HCT116 (cell line): ENCODE data around the gene SLC6A8. TPM values are rescaled to one million over a fixed set of nuclear protein-coding genes. Genes with fewer than 3 reads are reported as not detected.

Experiments
- ATAC-seq: fragments of 200-7000 bp; cut with Tn5 transposase; 2 replicates; pipeline ENCODE4 v1.9.1; 2020; ENCODE audit warnings: mild to moderate bottlenecking, moderate library complexity
- BruUV-seq: library from RNA; stranded (reverse); fragments of 400-500 nt; replicated peaks from 2 replicates; lab custom pipeline; 2021; lab: Mats Ljungman, UMichigan
- CTCF ChIA-PET: fragments of 300-600 bp; sonication (Branson Sonifier 250); formaldehyde crosslinking; loops from one replicate; lab custom pipeline; 2021; ENCODE audit warnings: antibody characterized with exemption; lab: Charles Lee
- POLR2A ChIA-PET: fragments of 300-600, 350-600 bp; sonication (Branson Sonifier 250); formaldehyde crosslinking; loops from one replicate; lab custom pipeline; 2021; ENCODE audit warnings: antibody characterized with exemption; lab: Charles Lee
- RAD21 ChIA-PET, 2 experiments: fragments of 300-600 bp; sonication (Branson Sonifier 250); formaldehyde crosslinking; loops; one replicate each; lab custom pipeline; 2023; ENCODE audit warnings: low total read pairs in 2 of 2; ENCODE audit not compliant: uncharacterized antibody in 2 of 2, unreplicated experiment in 2 of 2, low non-redundant PET in 1 of 2; lab: Charles Lee
- DNase-seq: peaks from one replicate; pipeline ENCODE4 v3.0.0-alpha.2; 2010; ENCODE audit warnings: low read depth, low spot score
- H2AFZ ChIP-seq: fragments of 200-600 bp; shearing (Covaris generic), sonication (generic); 2 replicates; pipeline ENCODE4 v1.6.1; 2017; ENCODE audit warnings: low read depth, mixed run types, mixed read lengths, antibody characterized with exemption, low read length; ENCODE audit not compliant: poor library complexity, severe bottlenecking
- H3K27ac ChIP-seq: 2 replicates; pipeline ENCODE4 v1.5.1; 2012; ENCODE audit warnings: low read depth, low read length
- H3K27me3 ChIP-seq: fragments of 200-600 bp; sonication (generic); 2 replicates; pipeline ENCODE4 v1.6.1; 2016; ENCODE audit warnings: mixed run types, low read length, mixed read lengths; ENCODE audit not compliant: insufficient read depth
- H3K36me3 ChIP-seq, 2 experiments: fragments of 200-500 bp in 1 of 2; fragments of 200-600 bp in 1 of 2; sonication (Bioruptor generic) in 1 of 2; sonication (generic) in 1 of 2; 2 replicates each; pipeline versions ENCODE4 v1.5.1 to v1.6.1; 2014 to 2016; ENCODE audit warnings: low read length in 2 of 2, inconsistent platforms in 1 of 2, mixed read lengths in 1 of 2, mixed run types in 1 of 2; ENCODE audit not compliant: insufficient read depth in 2 of 2, control insufficient read depth in 1 of 2
- H3K4me1 ChIP-seq, 2 experiments: fragments of 200-600 bp in 1 of 2; sonication (generic) in 1 of 2; 2 replicates each; pipeline versions ENCODE4 v1.5.1 to v1.6.1; 2012 to 2017; ENCODE audit warnings: low read length in 2 of 2, inconsistent platforms in 1 of 2, mild to moderate bottlenecking in 1 of 2, mixed read lengths in 1 of 2, mixed run types in 1 of 2, moderate library complexity in 1 of 2; ENCODE audit not compliant: insufficient read depth in 2 of 2, control insufficient read depth in 1 of 2
- H3K4me2 ChIP-seq: fragments of 200-600 bp; sonication (generic); 2 replicates; pipeline ENCODE4 v1.6.1; 2017; ENCODE audit warnings: mixed run types, low read length, mixed read lengths
- H3K4me3 ChIP-seq, 2 experiments: fragments of 200-600 bp in 1 of 2; sonication (generic) in 1 of 2; replicated peaks in 1 of 2; 2 replicates each; pipeline ENCODE4 v1.5.1; 2011 to 2016; ENCODE audit warnings: low read length in 2 of 2, control low read depth in 1 of 2, low read depth in 1 of 2, mild to moderate bottlenecking in 1 of 2, mixed read lengths in 1 of 2, mixed run types in 1 of 2
- H3K79me2 ChIP-seq: fragments of 200-600 bp; sonication (generic); 2 replicates; pipeline ENCODE4 v1.6.1; 2017; ENCODE audit warnings: mild to moderate bottlenecking, mixed run types, low read length, moderate library complexity, mixed read lengths; ENCODE audit not compliant: insufficient read depth
- H3K9ac ChIP-seq: fragments of 200-600 bp; sonication (generic); 2 replicates; pipeline ENCODE4 v1.6.1; 2016; ENCODE audit warnings: low read length, mixed read lengths
- H3K9me2 ChIP-seq: fragments of 200-600 bp; sonication (generic), shearing (Covaris generic); 2 replicates; pipeline ENCODE4 v1.6.1; 2017; ENCODE audit warnings: mixed run types, mild to moderate bottlenecking, moderate library complexity; ENCODE audit not compliant: insufficient read depth
- H3K9me3 ChIP-seq, 2 experiments: fragments of 200-500 bp in 1 of 2; fragments of 200-600 bp in 1 of 2; sonication (Bioruptor generic) in 1 of 2; sonication (generic) in 1 of 2; 2 replicates each; pipeline ENCODE4 v1.6.1; 2014 to 2017; ENCODE audit warnings: low read length in 2 of 2, mixed read lengths in 2 of 2, inconsistent platforms in 1 of 2, low read depth in 1 of 2, mild to moderate bottlenecking in 1 of 2, mixed run types in 1 of 2, moderate library complexity in 1 of 2; ENCODE audit not compliant: control insufficient read depth in 1 of 2, insufficient read depth in 1 of 2
- H4K20me1 ChIP-seq: fragments of 200-600 bp; sonication (generic), shearing (Covaris generic); 2 replicates; pipeline ENCODE4 v1.6.1; 2017; ENCODE audit warnings: mixed run types, mild to moderate bottlenecking, moderate library complexity; ENCODE audit not compliant: insufficient read depth
- CEBPB ChIP-seq: IDR thresholded peaks from 2 replicates; pipeline ENCODE4 v1.6.1; 2012; ENCODE audit warnings: low read depth
- CTCF ChIP-seq, 3 experiments: fragments of 200-600 bp in 1 of 3; sonication (generic) in 1 of 3; IDR thresholded peaks in 2 of 3; conservative IDR thresholded peaks in 1 of 3; 2 replicates each; pipeline ENCODE4 v1.5.1; 2012 to 2017; ENCODE audit warnings: low read depth in 2 of 3, low read length in 2 of 3, antibody characterized with exemption in 1 of 3, borderline replicate concordance in 1 of 3, control low read depth in 1 of 3, mild to moderate bottlenecking in 1 of 3, mixed read lengths in 1 of 3, mixed run types in 1 of 3, moderate library complexity in 1 of 3; ENCODE audit not compliant: insufficient read depth in 1 of 3
- EGR1 ChIP-seq: IDR thresholded peaks from 2 replicates; pipeline ENCODE4 v1.6.1; 2012; ENCODE audit warnings: low read depth
- POLR2AphosphoS5 ChIP-seq: IDR thresholded peaks from 2 replicates; pipeline ENCODE4 v1.6.1; 2011; ENCODE audit warnings: mild to moderate bottlenecking, low read depth, low read length, moderate library complexity
- RAD21 ChIP-seq: IDR thresholded peaks from 2 replicates; pipeline ENCODE4 v1.6.1; 2012; ENCODE audit warnings: low read depth, mild to moderate bottlenecking
- REST ChIP-seq: IDR thresholded peaks from 2 replicates; pipeline ENCODE4 v1.6.1; 2012; ENCODE audit warnings: low read depth
- TCF7L2 ChIP-seq: IDR thresholded peaks from 2 replicates; pipeline ENCODE4 v1.7.0; 2011; ENCODE audit warnings: borderline replicate concordance, inconsistent platforms; ENCODE audit not compliant: insufficient read depth, insufficient read length; ENCODE audit errors: extremely low read depth
- YY1 ChIP-seq: IDR thresholded peaks from 2 replicates; pipeline ENCODE4 v1.6.1; 2011; ENCODE audit warnings: low read length, low read depth, moderate library complexity, mild to moderate bottlenecking; ENCODE audit not compliant: insufficient replicate concordance; ENCODE audit errors: extremely low read depth
- intact Hi-C: fragments of 100-400 bp; cut with micrococcal nuclease; formaldehyde crosslinking; loops from 2 replicates; pipeline ENCODE4 v1.10.0; 2022
- total RNA-seq: library from RNA; stranded (reverse); gene quantifications from one replicate; pipeline ENCODE4 v1.2.1, GENCODE V29; 2021; ENCODE audit not compliant: unreplicated experiment

SLC6A8 gene
- total RNA-seq, 1 experiment from 2014 or later: 101 TPM

- TF ChIP-seq TCF7L2 (no peak), RAD21 (no peak), CEBPB (no peak), YY1 (no peak), POLR2AphosphoS5 (no peak), EGR1 (no peak)
Observed at GRCh38 chrX:153667281-153667955, 20.3 kb upstream of the SLC6A8 start (continued).

GRCh38 chrX:153667956-153668396 lies 19.8 kb upstream of the SLC6A8 start:
- no peak overlapping the region; the same call in 1 of the 2 replicates for H3K27ac ChIP-seq
- intact Hi-C loops: loop anchor here (1.0 to 10.0 kb wide), 5 partner anchors 53 to 713 kb away; no protein-coding TSS in a partner anchor
- no TSS peak for BruUV-seq
- DNase-seq: peak; percentile 50
- no peaks in the 10 kb centered on the region for H4K20me1 ChIP-seq
- H3K9ac ChIP-seq: no peak overlapping the region
- no peaks in the 10 kb centered on the region for H3K9me3 ChIP-seq
- H3K9me2 ChIP-seq: no peaks in the 10 kb centered on the region
- H3K27me3 ChIP-seq: no peaks in the 10 kb centered on the region
- peak; percentile 87 for ATAC-seq
- ChIA-PET CTCF (interaction anchor here (0.7 to 2.5 kb wide), 15 partner anchors 11 to 726 kb away, joined by 3 to 25 read pairs (median 4); partner anchors contain the start of gene HAUS7), POLR2A (no interaction called here), RAD21 (interaction anchor here (0.7 to 1.2 kb wide), 4 partner anchors 114 to 277 kb away, joined by 3 to 7 read pairs (median 4); no protein-coding TSS in a partner anchor)
- H3K4me2 ChIP-seq: peak overlapping the region; percentile 49
- H3K36me3 ChIP-seq: no peaks in the 10 kb centered on the region
- 0 out of 4 replicates have a peak, but pooled peaks cover 0 to 3% of the 10 kb centered on the region in 2 experiments for H3K4me1 ChIP-seq
- no peaks in the 10 kb centered on the region for H3K79me2 ChIP-seq
- TF ChIP-seq CTCF (IDR thresholded peaks at IDR 0.05 in 2 of 3, conservative IDR thresholded peaks at IDR 0.05 in 1 of 3; ENCODE audit: borderline replicate concordance in 1 of 3, insufficient read depth in 1 of 3, low read depth in 2 of 3, low read length in 2 of 3): peak in 2 of 3 experiments; percentile 74 to 76; a peak in 4 of 6 replicates
- no peak for TF ChIP-seq REST
- TF ChIP-seq RAD21: no peak
- TF ChIP-seq, all 23 proteins: peak for 1
- Histone ChIP-seq H3K4me3 (peak overlapping the region; percentile 30 to 39), H2AFZ (no peak overlapping the region)
